Measurements from ENCODE around the gene EPHA4.

Gene EPHA4

DNA sequence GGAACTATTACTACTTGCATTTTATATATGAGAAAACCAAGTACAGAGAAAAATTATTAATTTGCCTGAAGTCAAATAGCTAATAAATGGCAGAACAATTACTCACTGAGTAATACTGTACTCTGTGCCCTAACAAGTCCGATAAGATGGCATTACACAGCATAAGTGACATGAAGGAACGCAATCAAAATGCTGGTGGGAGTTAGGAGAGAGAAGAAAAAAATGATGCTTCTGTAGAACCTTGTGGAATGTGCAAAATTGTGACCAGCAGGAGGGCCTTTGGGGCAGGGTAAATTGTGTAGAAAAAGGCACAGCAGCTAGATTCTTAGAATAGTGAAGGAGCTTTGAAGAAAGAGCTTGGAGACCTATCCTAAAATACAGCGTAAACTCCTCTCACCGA lies 32.9 kb downstream of the EPHA4 start:
- TF ChIP-seq, protein P1, sequence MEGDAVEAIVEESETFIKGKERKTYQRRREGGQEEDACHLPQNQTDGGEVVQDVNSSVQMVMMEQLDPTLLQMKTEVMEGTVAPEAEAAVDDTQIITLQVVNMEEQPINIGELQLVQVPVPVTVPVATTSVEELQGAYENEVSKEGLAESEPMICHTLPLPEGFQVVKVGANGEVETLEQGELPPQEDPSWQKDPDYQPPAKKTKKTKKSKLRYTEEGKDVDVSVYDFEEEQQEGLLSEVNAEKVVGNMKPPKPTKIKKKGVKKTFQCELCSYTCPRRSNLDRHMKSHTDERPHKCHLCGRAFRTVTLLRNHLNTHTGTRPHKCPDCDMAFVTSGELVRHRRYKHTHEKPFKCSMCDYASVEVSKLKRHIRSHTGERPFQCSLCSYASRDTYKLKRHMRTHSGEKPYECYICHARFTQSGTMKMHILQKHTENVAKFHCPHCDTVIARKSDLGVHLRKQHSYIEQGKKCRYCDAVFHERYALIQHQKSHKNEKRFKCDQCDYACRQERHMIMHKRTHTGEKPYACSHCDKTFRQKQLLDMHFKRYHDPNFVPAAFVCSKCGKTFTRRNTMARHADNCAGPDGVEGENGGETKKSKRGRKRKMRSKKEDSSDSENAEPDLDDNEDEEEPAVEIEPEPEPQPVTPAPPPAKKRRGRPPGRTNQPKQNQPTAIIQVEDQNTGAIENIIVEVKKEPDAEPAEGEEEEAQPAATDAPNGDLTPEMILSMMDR (IDR thresholded peaks at IDR 0.05; ENCODE audit: borderline replicate concordance, control extremely low read depth, extremely low read depth, insufficient read depth, missing control alignments) = no peak
- in situ Hi-C loops (cut with MboI; ENCODE audit: low sequenced_read_pairs, unreplicated experiment) = no loop called here
- DNase-seq (ENCODE audit: low spot score) = no peak

DNA sequence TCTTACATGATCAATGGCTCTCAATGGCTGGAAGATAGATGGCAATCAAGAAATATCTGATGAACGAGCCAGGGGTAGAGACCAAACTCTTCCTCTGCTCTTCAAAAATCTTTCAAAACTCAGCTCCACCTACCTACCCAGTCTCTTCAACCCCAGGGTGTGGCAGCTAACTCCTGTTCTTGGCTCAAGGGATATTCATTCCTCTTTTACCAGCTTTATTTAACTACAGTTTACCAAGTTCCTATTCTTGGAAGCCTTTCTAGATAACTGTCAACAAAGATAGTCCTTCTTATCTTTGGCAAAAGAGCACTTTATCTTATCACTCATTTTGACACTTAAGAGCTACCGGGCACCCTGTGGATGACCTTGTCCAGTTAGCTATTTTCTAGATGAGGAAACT lies 36.3 kb downstream of the EPHA4 start:
- TF ChIP-seq, protein P1 (IDR thresholded peaks at IDR 0.05; ENCODE audit: borderline replicate concordance, control extremely low read depth, extremely low read depth, insufficient read depth, missing control alignments) = no peak
- in situ Hi-C loops (cut with MboI; ENCODE audit: low sequenced_read_pairs, unreplicated experiment) = no loop called here
- no peak for DNase-seq (ENCODE audit: low spot score)

DNA sequence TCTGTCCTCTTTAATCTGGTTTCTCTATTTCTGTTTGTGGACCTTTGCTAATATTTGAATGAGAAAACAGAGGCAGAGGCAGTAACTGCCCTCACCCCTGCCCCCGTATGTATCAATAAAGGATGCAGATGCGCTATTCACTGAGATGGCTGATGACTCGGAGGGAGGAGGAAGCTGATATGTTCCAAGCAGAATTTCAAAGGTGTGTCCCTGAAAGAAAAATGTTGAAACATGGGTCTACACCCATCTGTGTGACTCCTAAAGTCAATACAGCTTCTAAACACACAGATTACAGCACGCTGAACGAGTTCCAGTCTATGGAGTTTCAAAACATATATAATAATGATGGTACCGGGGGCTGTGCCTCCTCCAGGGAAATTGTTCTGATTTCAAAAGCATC lies 38.8 kb downstream of the EPHA4 start:
- in situ Hi-C loops (cut with MboI; ENCODE audit: low sequenced_read_pairs, unreplicated experiment) = no loop called here
- TF ChIP-seq, protein P1 (IDR thresholded peaks at IDR 0.05; ENCODE audit: borderline replicate concordance, control extremely low read depth, extremely low read depth, insufficient read depth, missing control alignments) = no peak
- no peak for DNase-seq (ENCODE audit: low spot score)

DNA sequence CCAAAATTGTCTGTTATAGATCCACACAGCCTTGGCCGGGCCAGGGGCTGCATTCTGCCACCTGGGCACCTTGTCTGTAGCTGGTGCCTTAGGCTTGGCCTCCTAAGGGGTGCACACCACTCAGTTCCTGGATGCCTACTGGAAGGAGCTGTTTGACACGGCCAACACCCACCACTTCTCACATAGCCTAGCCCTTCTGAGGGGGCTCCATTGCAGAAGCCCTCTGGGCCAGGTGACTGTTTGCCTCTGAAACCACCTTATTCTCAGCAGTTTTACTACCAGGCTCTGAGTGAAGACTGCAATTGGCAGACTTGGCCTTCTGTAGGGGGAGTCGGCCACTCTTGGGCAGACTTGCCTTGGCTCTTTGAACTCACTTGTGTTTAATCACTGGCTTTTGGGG lies 39.5 kb downstream of the EPHA4 start:
- DNase-seq (ENCODE audit: low spot score) = no peak
- TF ChIP-seq, protein P1 (IDR thresholded peaks at IDR 0.05; ENCODE audit: borderline replicate concordance, control extremely low read depth, extremely low read depth, insufficient read depth, missing control alignments) = no peak
- in situ Hi-C loops (cut with MboI; ENCODE audit: low sequenced_read_pairs, unreplicated experiment) = no loop called here

DNA sequence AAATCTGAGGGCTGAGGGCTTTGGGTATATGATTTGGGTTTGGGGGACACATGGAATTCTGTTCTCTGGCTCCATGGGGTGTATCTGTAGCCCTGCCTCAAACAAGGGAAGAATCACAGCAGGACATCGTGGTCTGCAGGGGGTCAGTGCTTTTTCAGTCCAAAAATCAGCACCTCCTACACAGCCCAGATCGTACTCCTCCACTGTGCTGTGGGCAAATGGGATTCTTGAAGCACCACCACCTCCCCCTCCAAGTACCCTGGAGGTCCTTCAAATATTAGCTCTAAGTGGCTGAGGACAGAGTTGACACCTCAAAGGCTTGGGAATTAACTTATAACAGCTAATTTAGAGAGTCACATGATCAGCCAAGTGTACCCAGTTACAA lies 41.5 kb downstream of the EPHA4 start:
- TF ChIP-seq, protein P1 (IDR thresholded peaks at IDR 0.05; ENCODE audit: borderline replicate concordance, control extremely low read depth, extremely low read depth, insufficient read depth, missing control alignments) = no peak
- no peak for DNase-seq (ENCODE audit: low spot score)
- in situ Hi-C loops (cut with MboI; ENCODE audit: low sequenced_read_pairs, unreplicated experiment) = no loop called here

DNA sequence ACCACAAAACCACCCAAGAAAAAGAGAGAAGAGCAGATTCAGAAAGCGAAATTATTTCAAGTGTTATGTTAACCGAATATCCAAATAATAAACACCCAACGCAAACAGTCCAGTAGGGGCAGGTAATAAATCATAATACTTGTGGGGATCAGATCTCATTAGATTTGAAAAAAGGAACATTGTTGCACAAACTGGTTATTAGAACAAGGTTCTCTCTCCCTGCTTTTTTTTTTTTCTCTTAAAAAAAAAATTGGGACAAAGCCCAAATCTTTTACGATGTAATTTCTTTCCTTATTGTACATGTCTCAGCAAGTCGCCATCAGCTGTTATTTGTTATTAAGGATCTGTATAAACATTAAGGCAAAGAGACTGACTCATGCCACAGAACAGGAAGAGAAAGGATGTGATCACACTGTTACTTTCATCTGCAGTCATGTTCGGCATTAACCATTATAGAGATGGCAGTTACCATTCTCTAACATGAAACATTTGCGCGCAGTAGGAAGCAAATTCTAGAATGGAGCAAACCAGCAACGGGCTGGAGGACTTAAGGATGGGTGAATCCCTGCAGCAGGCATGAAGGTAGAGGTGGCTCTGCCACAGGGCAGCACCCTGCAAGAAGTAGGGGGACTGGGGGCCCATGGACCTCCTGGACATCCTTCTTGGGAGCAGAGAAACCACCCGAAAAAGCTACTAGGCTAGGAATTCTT lies 42.0 kb downstream of the EPHA4 start:
- in situ Hi-C loops (cut with MboI; ENCODE audit: low sequenced_read_pairs, unreplicated experiment) = no loop called here
- TF ChIP-seq, protein P1 (IDR thresholded peaks at IDR 0.05; ENCODE audit: borderline replicate concordance, control extremely low read depth, extremely low read depth, insufficient read depth, missing control alignments) = no peak
- no peak for DNase-seq (ENCODE audit: low spot score)
